ENCODE measurements around the gene SRD5A3.
A peak's percentile ranks its signal among the peaks of the same experiment; 100 is the strongest.

The SRD5A3 gene

DNA sequence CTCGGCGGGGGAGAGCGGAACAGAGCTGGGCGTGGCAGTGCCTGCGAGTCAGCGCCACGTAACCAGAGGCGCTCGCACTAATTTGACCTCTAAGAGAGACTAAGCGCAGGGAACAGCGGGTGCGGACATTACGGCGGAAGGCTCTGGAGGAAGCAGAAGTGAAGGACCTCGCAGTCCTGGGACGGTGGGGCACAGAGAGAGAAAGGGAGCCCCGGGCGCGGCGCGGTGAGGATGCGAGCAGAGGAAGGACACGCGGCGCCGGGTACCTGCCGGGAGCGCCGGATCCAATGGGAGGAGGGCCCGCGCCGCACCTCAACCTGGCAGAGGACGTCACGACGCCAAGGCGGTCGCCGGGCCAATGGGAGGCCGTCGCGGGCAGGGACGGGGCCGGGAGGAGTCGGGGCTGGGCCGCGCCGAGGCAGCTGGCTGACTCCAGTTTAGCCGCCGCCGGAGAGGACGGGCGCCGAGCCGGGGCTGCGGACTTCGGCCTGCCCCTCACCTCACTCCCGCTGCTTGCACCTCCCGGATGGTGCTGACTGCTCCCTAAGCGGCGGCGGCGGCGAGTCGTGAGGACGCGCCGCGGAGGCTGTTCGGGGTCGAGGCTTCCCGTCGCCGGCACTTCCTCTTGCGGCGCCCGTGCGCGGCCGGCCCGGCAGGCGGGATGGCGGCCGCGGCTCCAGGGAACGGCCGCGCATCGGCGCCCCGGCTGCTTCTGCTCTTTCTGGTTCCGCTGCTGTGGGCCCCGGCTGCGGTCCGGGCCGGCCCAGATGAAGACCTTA is 49.7 kb downstream of the SRD5A3 start, which contains the start of gene TMEM165:
TSS of gene TMEM165 (plus strand) at position 429 of the 779 bp plus-strand sequence. CDS start at position 662, 233 bp downstream.
- TF ChIP-seq EP300 (IDR thresholded peaks at IDR 0.05; ENCODE audit: borderline replicate concordance), result no peak
- TF ChIP-seq YY1 (IDR thresholded peaks at IDR 0.05; ENCODE audit: low read depth), result no peak
- no peak for TF ChIP-seq ZBTB7A (IDR thresholded peaks at IDR 0.05; ENCODE audit: low read depth)
- peak; percentile 89 for TF ChIP-seq TAF1 (IDR thresholded peaks at IDR 0.05; ENCODE audit: low read depth)
- TF ChIP-seq, protein P1, sequence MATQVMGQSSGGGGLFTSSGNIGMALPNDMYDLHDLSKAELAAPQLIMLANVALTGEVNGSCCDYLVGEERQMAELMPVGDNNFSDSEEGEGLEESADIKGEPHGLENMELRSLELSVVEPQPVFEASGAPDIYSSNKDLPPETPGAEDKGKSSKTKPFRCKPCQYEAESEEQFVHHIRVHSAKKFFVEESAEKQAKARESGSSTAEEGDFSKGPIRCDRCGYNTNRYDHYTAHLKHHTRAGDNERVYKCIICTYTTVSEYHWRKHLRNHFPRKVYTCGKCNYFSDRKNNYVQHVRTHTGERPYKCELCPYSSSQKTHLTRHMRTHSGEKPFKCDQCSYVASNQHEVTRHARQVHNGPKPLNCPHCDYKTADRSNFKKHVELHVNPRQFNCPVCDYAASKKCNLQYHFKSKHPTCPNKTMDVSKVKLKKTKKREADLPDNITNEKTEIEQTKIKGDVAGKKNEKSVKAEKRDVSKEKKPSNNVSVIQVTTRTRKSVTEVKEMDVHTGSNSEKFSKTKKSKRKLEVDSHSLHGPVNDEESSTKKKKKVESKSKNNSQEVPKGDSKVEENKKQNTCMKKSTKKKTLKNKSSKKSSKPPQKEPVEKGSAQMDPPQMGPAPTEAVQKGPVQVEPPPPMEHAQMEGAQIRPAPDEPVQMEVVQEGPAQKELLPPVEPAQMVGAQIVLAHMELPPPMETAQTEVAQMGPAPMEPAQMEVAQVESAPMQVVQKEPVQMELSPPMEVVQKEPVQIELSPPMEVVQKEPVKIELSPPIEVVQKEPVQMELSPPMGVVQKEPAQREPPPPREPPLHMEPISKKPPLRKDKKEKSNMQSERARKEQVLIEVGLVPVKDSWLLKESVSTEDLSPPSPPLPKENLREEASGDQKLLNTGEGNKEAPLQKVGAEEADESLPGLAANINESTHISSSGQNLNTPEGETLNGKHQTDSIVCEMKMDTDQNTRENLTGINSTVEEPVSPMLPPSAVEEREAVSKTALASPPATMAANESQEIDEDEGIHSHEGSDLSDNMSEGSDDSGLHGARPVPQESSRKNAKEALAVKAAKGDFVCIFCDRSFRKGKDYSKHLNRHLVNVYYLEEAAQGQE (IDR thresholded peaks at IDR 0.05; ENCODE audit: low read depth), result no peak
- TF ChIP-seq TEAD4 (IDR thresholded peaks at IDR 0.05), result no peak
- TF ChIP-seq, protein P2, sequence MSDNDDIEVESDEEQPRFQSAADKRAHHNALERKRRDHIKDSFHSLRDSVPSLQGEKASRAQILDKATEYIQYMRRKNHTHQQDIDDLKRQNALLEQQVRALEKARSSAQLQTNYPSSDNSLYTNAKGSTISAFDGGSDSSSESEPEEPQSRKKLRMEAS (IDR thresholded peaks at IDR 0.05), result peak; percentile 80
- TF ChIP-seq FOXM1 (IDR thresholded peaks at IDR 0.05; ENCODE audit: borderline replicate concordance, low read depth), result no peak
- TF ChIP-seq, protein P3, sequence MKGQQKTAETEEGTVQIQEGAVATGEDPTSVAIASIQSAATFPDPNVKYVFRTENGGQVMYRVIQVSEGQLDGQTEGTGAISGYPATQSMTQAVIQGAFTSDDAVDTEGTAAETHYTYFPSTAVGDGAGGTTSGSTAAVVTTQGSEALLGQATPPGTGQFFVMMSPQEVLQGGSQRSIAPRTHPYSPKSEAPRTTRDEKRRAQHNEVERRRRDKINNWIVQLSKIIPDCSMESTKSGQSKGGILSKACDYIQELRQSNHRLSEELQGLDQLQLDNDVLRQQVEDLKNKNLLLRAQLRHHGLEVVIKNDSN (IDR thresholded peaks at IDR 0.05), result no peak
- TF ChIP-seq EGR1 (IDR thresholded peaks at IDR 0.05), result 0 out of 2 replicates have a peak, but pooled peaks have one; percentile 14
- TF ChIP-seq NFIC (IDR thresholded peaks at IDR 0.05), result no peak
- peak; percentile 55 for TF ChIP-seq CREB1 (IDR thresholded peaks at IDR 0.05; ENCODE audit: low read depth)
- TF ChIP-seq TCF12 (IDR thresholded peaks at IDR 0.05; ENCODE audit: low read depth), result no peak
- TF ChIP-seq CEBPB (IDR thresholded peaks at IDR 0.05), result no peak
- no peak for TF ChIP-seq RAD21 (IDR thresholded peaks at IDR 0.05; ENCODE audit: low read depth)

DNA sequence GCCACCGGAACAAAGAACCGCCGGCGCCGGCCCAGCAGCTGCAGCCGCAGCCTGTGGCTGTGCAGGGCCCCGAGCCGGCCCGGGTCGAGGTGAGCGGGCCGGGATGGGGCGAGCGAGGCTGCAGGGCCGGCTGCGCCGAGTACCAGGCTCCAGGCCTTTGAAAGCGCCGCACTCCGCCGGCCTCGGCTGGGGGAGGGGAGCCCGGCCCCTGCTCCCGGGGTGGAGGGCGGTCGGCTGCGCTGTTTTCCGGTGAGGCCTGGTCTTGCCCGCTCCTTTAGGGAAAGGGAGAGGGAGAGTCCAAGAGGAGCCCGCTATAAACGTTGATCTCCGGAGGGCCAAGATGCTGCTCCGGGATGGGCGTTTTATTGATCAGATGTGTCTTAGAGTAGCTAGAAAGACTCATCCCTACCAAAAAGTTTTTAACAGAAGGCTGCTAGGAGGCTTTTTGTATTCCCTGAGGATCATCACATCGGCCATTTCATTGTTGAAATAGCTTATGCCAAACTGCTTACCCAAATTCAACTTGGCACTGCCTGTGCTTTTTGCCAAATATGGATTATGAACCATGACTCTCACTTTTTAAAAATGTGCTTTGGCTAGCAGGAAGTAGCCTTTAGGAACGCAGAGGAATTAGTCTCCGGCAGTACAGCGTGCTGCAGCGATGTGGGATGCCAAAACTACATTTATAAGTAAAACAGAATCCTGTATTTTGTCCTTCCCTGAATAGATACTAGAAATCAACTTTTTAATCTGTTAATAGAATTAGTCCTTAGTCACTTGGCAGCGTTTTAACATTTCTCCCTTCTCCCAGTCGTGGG is 50.5 kb downstream of the SRD5A3 start:
- TF ChIP-seq, protein P1 (IDR thresholded peaks at IDR 0.05; ENCODE audit: low read depth), result no peak
- 0 out of 2 replicates have a peak, but pooled peaks have one; percentile 3 for TF ChIP-seq NFIC (IDR thresholded peaks at IDR 0.05)
- no peak for TF ChIP-seq EP300 (IDR thresholded peaks at IDR 0.05; ENCODE audit: borderline replicate concordance)

DNA sequence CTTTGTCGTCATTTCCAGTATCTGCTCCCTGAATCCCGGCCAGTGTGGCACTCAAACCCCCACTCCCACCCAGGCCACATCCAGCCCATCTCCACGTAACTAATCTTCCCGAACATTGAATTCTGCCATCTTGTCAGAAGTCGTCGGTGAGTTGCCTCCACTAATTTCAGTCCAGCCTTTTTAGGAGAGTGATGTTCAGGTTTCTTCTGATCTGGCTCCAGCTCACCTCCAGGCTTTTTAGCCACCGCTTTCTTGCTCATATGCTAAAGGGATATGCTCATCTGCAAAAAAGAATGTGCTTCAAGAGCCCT is 51.0 kb downstream of the SRD5A3 start:
- TF ChIP-seq TCF12 (IDR thresholded peaks at IDR 0.05; ENCODE audit: low read depth) (no peak), TEAD4 (IDR thresholded peaks at IDR 0.05) (no peak), YY1 (IDR thresholded peaks at IDR 0.05; ENCODE audit: low read depth) (no peak), EGR1 (IDR thresholded peaks at IDR 0.05) (no peak), NFIC (IDR thresholded peaks at IDR 0.05) (no peak), TAF1 (IDR thresholded peaks at IDR 0.05; ENCODE audit: low read depth) (no peak), CEBPB (IDR thresholded peaks at IDR 0.05) (no peak), RAD21 (IDR thresholded peaks at IDR 0.05; ENCODE audit: low read depth) (no peak)
- TF ChIP-seq, protein P2 (IDR thresholded peaks at IDR 0.05), result no peak
- TF ChIP-seq, protein P3 (IDR thresholded peaks at IDR 0.05), result no peak

DNA sequence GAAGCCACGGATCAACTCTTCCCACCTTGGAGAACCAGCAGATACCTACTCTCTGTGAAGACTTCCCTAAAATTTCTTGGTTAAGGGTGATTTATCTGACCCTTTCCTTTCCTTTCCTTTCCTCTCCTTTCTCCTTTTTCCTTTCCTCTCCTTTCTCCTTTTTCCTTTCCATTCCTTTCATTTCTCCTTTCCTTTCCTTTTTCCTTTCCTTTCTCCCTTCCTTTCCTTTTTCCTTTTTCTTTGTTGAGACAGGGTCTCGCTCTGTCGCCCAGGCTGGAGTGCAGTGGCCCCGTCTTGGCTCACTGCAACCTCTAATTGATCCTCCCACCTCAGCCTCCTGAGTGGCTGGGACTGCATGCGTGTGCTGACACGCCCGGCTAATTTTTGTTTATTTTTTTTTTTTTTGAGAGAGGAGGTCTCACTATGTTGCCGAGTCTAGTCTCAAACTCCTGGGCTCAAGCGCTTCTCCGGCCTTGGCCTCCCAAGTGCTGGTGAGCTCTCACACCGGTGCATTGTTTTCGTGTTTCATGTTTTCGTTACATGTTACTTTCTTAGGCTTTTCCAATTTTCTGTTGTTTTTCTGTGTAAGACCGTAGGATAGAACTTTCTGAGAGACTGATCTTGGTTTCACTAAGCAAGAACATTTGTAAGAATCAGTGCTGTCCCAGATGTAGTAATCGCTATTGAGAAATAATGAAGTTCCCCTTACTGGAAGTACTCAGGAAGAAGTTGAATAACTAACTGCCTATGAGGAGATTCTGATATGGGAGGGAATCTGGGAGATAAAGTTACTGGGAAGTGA is 51.7 kb downstream of the SRD5A3 start:
- TF ChIP-seq EGR1 (IDR thresholded peaks at IDR 0.05), result no peak
- TF ChIP-seq CEBPB (IDR thresholded peaks at IDR 0.05), result no peak
- no peak for TF ChIP-seq CREB1 (IDR thresholded peaks at IDR 0.05; ENCODE audit: low read depth)
- no peak for TF ChIP-seq TEAD4 (IDR thresholded peaks at IDR 0.05)

DNA sequence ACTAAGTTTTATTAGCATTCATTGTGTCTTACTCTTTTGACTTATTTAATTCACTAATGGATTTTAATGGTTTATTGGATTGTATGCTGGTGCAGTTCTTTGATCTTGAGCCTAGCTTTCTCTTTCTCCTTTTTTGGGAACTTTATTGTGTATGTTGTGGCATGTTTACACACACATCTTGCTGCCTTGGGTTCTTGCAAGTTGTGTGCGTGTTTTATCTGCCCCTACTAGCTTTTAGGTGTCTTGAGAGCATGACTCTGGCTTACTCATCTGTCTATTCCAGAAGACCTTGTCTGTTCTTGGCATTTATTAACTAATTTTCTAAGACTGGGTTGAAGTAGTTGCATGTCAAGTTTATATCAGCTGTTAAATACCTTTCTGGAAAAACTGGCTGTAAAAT is 52.4 kb downstream of the SRD5A3 start:
- TF ChIP-seq, protein P2 (IDR thresholded peaks at IDR 0.05), result no peak
- no peak for TF ChIP-seq TCF12 (IDR thresholded peaks at IDR 0.05; ENCODE audit: low read depth)
- TF ChIP-seq TEAD4 (IDR thresholded peaks at IDR 0.05), result no peak
- no peak for TF ChIP-seq RAD21 (IDR thresholded peaks at IDR 0.05; ENCODE audit: low read depth)
- no peak for TF ChIP-seq EGR1 (IDR thresholded peaks at IDR 0.05)
- no peak for TF ChIP-seq CREB1 (IDR thresholded peaks at IDR 0.05; ENCODE audit: low read depth)
- TF ChIP-seq, protein P1 (IDR thresholded peaks at IDR 0.05; ENCODE audit: low read depth), result no peak
- no peak for TF ChIP-seq TAF1 (IDR thresholded peaks at IDR 0.05; ENCODE audit: low read depth)
- TF ChIP-seq, protein P3 (IDR thresholded peaks at IDR 0.05), result no peak
- TF ChIP-seq EP300 (IDR thresholded peaks at IDR 0.05; ENCODE audit: borderline replicate concordance), result no peak
- no peak for TF ChIP-seq YY1 (IDR thresholded peaks at IDR 0.05; ENCODE audit: low read depth)
- no peak for TF ChIP-seq ZBTB7A (IDR thresholded peaks at IDR 0.05; ENCODE audit: low read depth)
- no peak for TF ChIP-seq FOXM1 (IDR thresholded peaks at IDR 0.05; ENCODE audit: borderline replicate concordance, low read depth)
- TF ChIP-seq CEBPB (IDR thresholded peaks at IDR 0.05), result no peak
- TF ChIP-seq NFIC (IDR thresholded peaks at IDR 0.05), result no peak
